Uterus (tissue), 4 donors: ENCODE results near the gene ARHGEF10L. TPM values are rescaled to one million over a fixed set of nuclear protein-coding genes. Genes with fewer than 3 reads are reported as not detected.

Source experiments
- DNase-seq, 2 donors: peaks; one replicate each; pipeline ENCODE4 v3.0.0-alpha.2; 2019 to 2020
- H3K27ac ChIP-seq, 2 donors: fragments of 200-600 bp; sonication (generic); 1 replicate in 1 of 2; 2 replicates in 1 of 2; pipeline ENCODE4 v1.5.1; 2016 to 2018
- H3K27me3 ChIP-seq, 2 donors: fragments of 200-600 bp; sonication (generic); one replicate each; pipeline ENCODE4 v1.5.1; 2018 to 2019; ENCODE audit warnings: control low read depth in 1 of 2
- H3K36me3 ChIP-seq, 2 donors: fragments of 200-600 bp; sonication (generic); one replicate each; pipeline ENCODE4 v1.5.1; 2019; ENCODE audit warnings: control low read depth in 1 of 2
- H3K4me1 ChIP-seq, 2 donors: fragments of 200-600 bp; sonication (generic); one replicate each; pipeline ENCODE4 v1.5.1; 2018 to 2019; ENCODE audit warnings: control low read depth in 1 of 2
- H3K4me3 ChIP-seq, 2 donors: fragments of 200-600 bp; sonication (generic); 1 replicate in 1 of 2; 2 replicates in 1 of 2; pipeline ENCODE4 v1.5.1; 2018 to 2019; ENCODE audit warnings: mild to moderate bottlenecking in 1 of 2
- H3K9me3 ChIP-seq, 2 donors: fragments of 200-600 bp; sonication (generic); one replicate each; pipeline ENCODE4 v1.5.1; 2019; ENCODE audit warnings: control low read depth in 1 of 2
- POLR2A ChIP-seq, 2 donors: fragments of 450-650 bp; IDR thresholded peaks; one replicate each; pipeline ENCODE4 v1.6.1; 2016; ENCODE audit warnings: antibody characterized with exemption in 2 of 2, mild to moderate bottlenecking in 1 of 2, moderate library complexity in 1 of 2
- intact Hi-C: fragments of 100-400 bp; cut with DNase I; formaldehyde crosslinking; loops from one replicate; pipeline ENCODE4 v1.15.1; 2023; ENCODE audit warnings: low total_unique reads
- total RNA-seq, 4 donors: library from RNA; depleted of rRNA in 3 of 4; stranded (reverse); fragments of >200 nt in 3 of 4; gene quantifications; one replicate each; pipeline versions ENCODE4 v1.1.0 to v1.2.4, GENCODE V29; 2014 to 2023
- TF ChIP-seq, protein P1 (sequence below), 4 experiments: fragments of 200-600 bp in 2 of 4; fragments of 450-650 bp in 2 of 4; sonication (generic) in 2 of 4; IDR thresholded peaks; one replicate each; pipeline ENCODE4 v1.5.1; 2016 to 2019; ENCODE audit warnings: antibody characterized with exemption in 4 of 4, mild to moderate bottlenecking in 2 of 4, moderate library complexity in 1 of 4
- donor health status: DM: yes; HTN: yes; CAD: no.

The ARHGEF10L gene
- total RNA-seq, 4 donors from 2014 or later: 5.6 to 61.9 (median 19.1) TPM

DNA sequence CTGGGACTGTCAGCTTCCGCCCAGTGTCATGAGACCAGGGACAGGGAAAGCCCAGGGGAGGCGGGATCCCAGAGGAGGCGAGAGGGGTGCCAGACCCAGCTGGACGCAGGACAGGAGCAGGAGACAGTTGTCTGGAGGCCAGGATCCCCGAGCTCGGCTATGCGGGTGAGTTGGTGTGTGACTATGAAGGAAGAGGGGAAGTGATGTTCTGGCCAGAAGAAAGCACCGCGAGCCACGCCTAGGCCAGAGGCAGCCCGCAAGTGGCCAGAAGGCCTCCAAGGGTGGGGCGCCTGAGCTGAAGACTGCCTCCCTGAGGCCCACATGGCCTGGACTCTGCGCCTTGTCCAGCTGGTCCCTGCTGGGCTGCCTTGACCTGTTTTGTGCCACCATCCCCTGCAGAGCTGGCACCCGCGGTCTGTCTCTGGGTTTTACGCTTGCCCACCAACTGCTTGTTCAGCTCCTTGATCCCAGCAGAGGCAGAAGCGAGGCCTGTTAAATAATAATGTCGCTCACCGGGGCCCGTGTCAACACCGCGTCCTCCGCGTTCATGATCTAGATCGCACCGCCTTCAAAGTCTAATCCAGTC, 130.5 kb downstream of the ARHGEF10L start:
- DNase-seq: no peak
- H3K4me3 ChIP-seq: no peak overlapping the region
- H3K9me3 ChIP-seq: no peaks in the 10 kb centered on the region
- no peak overlapping the region for H3K27ac ChIP-seq
- H3K4me1 ChIP-seq: no peaks in the 10 kb centered on the region
- H3K27me3 ChIP-seq: no peaks in the 10 kb centered on the region
- intact Hi-C loops: no loop called here
- TF ChIP-seq, protein P1, sequence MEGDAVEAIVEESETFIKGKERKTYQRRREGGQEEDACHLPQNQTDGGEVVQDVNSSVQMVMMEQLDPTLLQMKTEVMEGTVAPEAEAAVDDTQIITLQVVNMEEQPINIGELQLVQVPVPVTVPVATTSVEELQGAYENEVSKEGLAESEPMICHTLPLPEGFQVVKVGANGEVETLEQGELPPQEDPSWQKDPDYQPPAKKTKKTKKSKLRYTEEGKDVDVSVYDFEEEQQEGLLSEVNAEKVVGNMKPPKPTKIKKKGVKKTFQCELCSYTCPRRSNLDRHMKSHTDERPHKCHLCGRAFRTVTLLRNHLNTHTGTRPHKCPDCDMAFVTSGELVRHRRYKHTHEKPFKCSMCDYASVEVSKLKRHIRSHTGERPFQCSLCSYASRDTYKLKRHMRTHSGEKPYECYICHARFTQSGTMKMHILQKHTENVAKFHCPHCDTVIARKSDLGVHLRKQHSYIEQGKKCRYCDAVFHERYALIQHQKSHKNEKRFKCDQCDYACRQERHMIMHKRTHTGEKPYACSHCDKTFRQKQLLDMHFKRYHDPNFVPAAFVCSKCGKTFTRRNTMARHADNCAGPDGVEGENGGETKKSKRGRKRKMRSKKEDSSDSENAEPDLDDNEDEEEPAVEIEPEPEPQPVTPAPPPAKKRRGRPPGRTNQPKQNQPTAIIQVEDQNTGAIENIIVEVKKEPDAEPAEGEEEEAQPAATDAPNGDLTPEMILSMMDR (IDR thresholded peaks at IDR 0.05): no peak
- TF ChIP-seq POLR2A (IDR thresholded peaks at IDR 0.05): no peak
- H3K36me3 ChIP-seq: no peaks in the 10 kb centered on the region

DNA sequence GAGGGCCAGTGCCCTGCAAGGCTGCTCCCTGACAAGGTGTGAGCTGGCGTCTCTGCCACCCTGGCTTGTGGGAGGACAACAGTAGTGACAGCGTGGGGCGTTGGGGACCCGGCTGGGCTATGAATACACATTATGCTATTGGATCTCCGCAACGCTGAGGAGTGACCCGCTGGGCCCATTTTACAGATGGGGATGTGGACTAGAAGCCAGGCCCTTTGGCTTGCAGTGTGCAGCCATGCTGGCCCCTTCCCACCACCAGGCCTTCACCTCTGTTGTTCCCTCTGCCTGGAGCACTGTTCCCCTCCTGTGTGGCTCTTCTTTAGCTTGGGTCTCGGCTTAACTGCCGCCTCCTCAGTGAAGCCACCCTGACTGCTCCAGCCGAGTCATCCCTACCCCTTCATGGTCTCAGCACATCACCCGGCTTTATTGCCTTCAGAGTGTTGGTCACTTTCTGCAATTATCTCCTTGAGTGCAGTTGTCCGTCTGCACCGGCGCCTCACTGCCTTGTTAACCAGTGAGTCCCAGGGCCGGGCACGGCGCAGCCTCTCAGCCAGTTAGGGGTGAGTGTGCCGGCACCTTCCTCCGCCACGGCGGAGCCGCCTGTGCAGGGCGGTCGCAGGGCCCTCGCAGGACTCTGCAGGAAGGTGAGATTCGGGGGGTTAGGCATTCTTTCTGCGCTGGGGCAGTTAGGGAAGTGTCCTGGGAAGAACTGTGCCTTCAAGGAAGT, 131.3 kb downstream of the ARHGEF10L start:
- Histone ChIP-seq H3K4me1 (no peaks in the 10 kb centered on the region), H3K36me3 (no peaks in the 10 kb centered on the region), H3K4me3 (no peak overlapping the region), H3K27ac (no peak overlapping the region), H3K27me3 (no peaks in the 10 kb centered on the region), H3K9me3 (no peaks in the 10 kb centered on the region)
- intact Hi-C loops: no loop called here
- no peak for TF ChIP-seq POLR2A (IDR thresholded peaks at IDR 0.05)
- TF ChIP-seq, protein P1 (IDR thresholded peaks at IDR 0.05): no peak
- no peak for DNase-seq

DNA sequence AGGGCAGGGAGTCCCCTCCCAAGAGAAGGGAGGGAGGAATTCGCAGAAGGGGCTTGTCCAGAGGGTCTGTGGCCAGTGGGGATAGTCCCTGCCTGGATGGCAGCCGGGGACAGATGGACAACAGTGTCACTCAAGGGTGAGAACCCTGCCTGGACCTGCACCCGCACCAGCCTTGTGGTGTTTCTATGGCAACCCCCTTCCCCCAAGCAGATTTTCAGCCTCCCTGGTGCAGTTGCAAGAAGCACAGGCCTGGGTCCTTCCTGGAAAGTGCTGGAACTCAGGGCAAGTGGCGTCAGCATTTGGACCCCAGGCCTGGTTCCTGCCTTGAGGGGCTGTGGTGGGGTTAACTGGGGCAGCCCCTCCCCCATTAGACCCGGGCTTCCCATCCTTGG, 131.8 kb downstream of the ARHGEF10L start:
- Histone ChIP-seq H3K4me3 (no peak overlapping the region), H3K27me3 (no peaks in the 10 kb centered on the region), H3K36me3 (no peaks in the 10 kb centered on the region), H3K27ac (no peak overlapping the region), H3K9me3 (no peaks in the 10 kb centered on the region), H3K4me1 (no peaks in the 10 kb centered on the region)
- no peak for TF ChIP-seq POLR2A (IDR thresholded peaks at IDR 0.05)
- TF ChIP-seq, protein P1 (IDR thresholded peaks at IDR 0.05): no peak
- no peak for DNase-seq
- intact Hi-C loops: no loop called here

DNA sequence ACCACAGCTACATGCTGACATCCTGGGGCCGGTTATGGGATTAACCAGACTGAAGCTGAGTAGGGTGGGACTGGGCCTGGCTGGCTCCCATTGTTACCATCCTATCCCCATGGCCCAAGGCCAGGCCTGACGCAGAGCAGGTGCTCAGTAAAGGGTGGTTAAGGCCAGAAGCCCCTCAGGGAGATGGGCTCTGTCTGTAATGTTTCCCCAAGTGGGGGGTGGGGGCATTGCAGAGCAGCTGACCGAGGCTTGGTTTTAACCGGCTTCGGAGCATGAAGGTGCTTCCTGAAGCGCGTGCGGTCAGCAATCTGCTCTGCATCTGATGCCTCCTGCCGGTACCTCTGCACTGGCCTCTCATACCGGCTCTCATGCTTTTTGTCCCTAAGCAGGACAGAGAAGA, 132.2 kb downstream of the ARHGEF10L start:
- TF ChIP-seq POLR2A (IDR thresholded peaks at IDR 0.05): no peak
- TF ChIP-seq, protein P1 (IDR thresholded peaks at IDR 0.05): no peak
- Histone ChIP-seq H3K4me1 (no peaks in the 10 kb centered on the region), H3K9me3 (no peaks in the 10 kb centered on the region), H3K4me3 (no peak overlapping the region), H3K27ac (no peak overlapping the region), H3K27me3 (no peaks in the 10 kb centered on the region), H3K36me3 (no peaks in the 10 kb centered on the region)
- intact Hi-C loops: no loop called here
- no peak for DNase-seq

DNA sequence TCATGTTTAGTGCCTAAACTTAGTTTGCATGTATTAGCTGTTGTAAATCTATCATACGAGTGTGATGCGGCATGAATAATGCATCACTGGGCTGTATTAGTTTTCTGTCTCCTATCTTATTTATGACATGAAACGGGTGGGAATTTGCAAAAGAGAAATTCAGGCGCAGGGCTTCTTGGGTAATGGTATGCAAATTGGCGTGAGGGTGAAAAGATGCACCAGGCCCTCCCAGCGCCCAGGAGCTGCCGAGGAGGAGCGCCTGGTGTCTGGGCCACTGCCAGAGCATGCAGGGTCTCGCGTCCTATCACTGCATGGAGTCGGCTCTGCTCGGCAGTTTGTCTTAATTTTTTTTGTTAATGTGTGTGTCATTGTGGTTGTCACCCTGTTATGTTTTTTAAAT, 132.7 kb downstream of the ARHGEF10L start:
- H3K36me3 ChIP-seq: no peaks in the 10 kb centered on the region
- no peaks in the 10 kb centered on the region for H3K4me1 ChIP-seq

More for the DNA sequence above, 132.7 kb downstream of the ARHGEF10L start:
- intact Hi-C loops: no loop called here
- DNase-seq: no peak
- H3K9me3 ChIP-seq: no peaks in the 10 kb centered on the region
- TF ChIP-seq POLR2A (IDR thresholded peaks at IDR 0.05): no peak
- TF ChIP-seq, protein P1 (IDR thresholded peaks at IDR 0.05): no peak
- H3K27ac ChIP-seq: no peak overlapping the region
- no peak overlapping the region for H3K4me3 ChIP-seq
- no peaks in the 10 kb centered on the region for H3K27me3 ChIP-seq
